Measurements from ENCODE around the gene CACNA2D4. TPM values are rescaled to one million over a fixed set of nuclear protein-coding genes. Genes with fewer than 3 reads are reported as not detected.
A peak's percentile ranks its signal among the peaks of the same experiment; 100 is the strongest.

CACNA2D4 gene
- total and polyA plus RNA-seq, 4 donors = 0.82 to 2.8 (median 1.3) TPM

DNA sequence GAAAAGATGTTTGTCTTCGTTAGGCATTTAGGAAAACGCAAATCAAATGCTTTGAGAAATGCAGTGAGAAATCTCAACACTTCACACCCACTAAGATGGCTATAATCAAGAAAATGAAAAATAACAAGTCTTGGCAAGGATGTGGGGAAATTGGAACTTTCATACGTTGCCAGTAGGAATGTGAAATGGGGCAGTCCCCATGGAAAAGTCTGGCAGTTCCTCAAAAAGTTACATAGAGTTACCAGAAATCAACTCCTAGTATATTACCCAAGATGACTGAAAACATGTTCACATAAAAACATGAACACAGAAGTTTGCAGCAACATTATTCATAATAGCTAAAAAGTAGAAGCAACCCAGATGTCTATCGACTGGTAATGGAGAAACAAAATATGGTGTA is 139.5 kb downstream of the CACNA2D4 start:
- 88% methylated on average over 4 of the region's 4 CpGs for WGBS
- peak overlapping the region in 1 of 2 donors; percentile 49 for H3K27ac ChIP-seq (ENCODE audit: low read depth in 1 of 2, low read length in 2 of 2)
- DNase-seq (ENCODE audit: low spot score) = no peak

DNA sequence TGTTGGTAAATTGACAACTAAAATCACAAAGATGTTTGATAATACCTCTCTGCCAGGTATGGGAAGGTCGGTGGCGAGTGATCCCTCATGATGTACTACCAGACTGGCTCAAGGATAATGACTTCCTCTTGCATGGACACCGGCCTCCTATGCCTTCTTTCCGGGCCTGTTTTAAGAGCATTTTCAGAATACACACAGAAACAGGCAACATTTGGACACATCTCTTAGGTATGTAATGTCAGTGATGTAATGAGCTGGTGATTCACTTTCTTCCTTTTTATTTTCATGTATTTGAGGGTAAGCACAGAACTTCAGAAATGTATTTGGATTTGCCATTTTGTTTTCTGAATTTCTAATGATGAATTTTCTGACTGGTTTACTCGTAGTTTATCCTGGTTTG is 140.7 kb downstream of the CACNA2D4 start:
- Histone ChIP-seq H3K4me1 (ENCODE audit: control insufficient read depth in 4 of 4, insufficient read depth in 4 of 4, low read length in 3 of 4) (peaks cover 1 to 10% (median 5%) of the 10 kb centered on the region in 4 donors), H3K36me3 (ENCODE audit: control insufficient read depth in 4 of 4, insufficient read depth in 3 of 4, low read depth in 1 of 4, low read length in 3 of 4) (peaks cover 4 to 26% (median 10%) of the 10 kb centered on the region in 4 donors)
- TF ChIP-seq, protein P1, sequence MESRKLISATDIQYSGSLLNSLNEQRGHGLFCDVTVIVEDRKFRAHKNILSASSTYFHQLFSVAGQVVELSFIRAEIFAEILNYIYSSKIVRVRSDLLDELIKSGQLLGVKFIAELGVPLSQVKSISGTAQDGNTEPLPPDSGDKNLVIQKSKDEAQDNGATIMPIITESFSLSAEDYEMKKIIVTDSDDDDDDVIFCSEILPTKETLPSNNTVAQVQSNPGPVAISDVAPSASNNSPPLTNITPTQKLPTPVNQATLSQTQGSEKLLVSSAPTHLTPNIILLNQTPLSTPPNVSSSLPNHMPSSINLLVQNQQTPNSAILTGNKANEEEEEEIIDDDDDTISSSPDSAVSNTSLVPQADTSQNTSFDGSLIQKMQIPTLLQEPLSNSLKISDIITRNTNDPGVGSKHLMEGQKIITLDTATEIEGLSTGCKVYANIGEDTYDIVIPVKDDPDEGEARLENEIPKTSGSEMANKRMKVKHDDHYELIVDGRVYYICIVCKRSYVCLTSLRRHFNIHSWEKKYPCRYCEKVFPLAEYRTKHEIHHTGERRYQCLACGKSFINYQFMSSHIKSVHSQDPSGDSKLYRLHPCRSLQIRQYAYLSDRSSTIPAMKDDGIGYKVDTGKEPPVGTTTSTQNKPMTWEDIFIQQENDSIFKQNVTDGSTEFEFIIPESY (IDR thresholded peaks at IDR 0.05) = no peak
- TF ChIP-seq RAD21 (IDR thresholded peaks at IDR 0.05) (no peak), HNF4G (IDR thresholded peaks at IDR 0.05) (no peak), RXRA (IDR thresholded peaks at IDR 0.05) (no peak), FOXA2 (IDR thresholded peaks at IDR 0.05) (no peak), GABPA (IDR thresholded peaks at IDR 0.05 in 1 of 2, conservative IDR thresholded peaks at IDR 0.05 in 1 of 2) (no peak), FOXA1 (IDR thresholded peaks at IDR 0.05) (no peak), YY1 (IDR thresholded peaks at IDR 0.05) (no peak)
- TF ChIP-seq, protein P2, sequence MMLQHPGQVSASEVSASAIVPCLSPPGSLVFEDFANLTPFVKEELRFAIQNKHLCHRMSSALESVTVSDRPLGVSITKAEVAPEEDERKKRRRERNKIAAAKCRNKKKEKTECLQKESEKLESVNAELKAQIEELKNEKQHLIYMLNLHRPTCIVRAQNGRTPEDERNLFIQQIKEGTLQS (IDR thresholded peaks at IDR 0.05) = no peak
- TF ChIP-seq, protein P3, sequence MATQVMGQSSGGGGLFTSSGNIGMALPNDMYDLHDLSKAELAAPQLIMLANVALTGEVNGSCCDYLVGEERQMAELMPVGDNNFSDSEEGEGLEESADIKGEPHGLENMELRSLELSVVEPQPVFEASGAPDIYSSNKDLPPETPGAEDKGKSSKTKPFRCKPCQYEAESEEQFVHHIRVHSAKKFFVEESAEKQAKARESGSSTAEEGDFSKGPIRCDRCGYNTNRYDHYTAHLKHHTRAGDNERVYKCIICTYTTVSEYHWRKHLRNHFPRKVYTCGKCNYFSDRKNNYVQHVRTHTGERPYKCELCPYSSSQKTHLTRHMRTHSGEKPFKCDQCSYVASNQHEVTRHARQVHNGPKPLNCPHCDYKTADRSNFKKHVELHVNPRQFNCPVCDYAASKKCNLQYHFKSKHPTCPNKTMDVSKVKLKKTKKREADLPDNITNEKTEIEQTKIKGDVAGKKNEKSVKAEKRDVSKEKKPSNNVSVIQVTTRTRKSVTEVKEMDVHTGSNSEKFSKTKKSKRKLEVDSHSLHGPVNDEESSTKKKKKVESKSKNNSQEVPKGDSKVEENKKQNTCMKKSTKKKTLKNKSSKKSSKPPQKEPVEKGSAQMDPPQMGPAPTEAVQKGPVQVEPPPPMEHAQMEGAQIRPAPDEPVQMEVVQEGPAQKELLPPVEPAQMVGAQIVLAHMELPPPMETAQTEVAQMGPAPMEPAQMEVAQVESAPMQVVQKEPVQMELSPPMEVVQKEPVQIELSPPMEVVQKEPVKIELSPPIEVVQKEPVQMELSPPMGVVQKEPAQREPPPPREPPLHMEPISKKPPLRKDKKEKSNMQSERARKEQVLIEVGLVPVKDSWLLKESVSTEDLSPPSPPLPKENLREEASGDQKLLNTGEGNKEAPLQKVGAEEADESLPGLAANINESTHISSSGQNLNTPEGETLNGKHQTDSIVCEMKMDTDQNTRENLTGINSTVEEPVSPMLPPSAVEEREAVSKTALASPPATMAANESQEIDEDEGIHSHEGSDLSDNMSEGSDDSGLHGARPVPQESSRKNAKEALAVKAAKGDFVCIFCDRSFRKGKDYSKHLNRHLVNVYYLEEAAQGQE (IDR thresholded peaks at IDR 0.05) = no peak
- TF ChIP-seq, protein P4, sequence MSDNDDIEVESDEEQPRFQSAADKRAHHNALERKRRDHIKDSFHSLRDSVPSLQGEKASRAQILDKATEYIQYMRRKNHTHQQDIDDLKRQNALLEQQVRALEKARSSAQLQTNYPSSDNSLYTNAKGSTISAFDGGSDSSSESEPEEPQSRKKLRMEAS (IDR thresholded peaks at IDR 0.05) = no peak
- TF ChIP-seq, protein P5, sequence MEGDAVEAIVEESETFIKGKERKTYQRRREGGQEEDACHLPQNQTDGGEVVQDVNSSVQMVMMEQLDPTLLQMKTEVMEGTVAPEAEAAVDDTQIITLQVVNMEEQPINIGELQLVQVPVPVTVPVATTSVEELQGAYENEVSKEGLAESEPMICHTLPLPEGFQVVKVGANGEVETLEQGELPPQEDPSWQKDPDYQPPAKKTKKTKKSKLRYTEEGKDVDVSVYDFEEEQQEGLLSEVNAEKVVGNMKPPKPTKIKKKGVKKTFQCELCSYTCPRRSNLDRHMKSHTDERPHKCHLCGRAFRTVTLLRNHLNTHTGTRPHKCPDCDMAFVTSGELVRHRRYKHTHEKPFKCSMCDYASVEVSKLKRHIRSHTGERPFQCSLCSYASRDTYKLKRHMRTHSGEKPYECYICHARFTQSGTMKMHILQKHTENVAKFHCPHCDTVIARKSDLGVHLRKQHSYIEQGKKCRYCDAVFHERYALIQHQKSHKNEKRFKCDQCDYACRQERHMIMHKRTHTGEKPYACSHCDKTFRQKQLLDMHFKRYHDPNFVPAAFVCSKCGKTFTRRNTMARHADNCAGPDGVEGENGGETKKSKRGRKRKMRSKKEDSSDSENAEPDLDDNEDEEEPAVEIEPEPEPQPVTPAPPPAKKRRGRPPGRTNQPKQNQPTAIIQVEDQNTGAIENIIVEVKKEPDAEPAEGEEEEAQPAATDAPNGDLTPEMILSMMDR (IDR thresholded peaks at IDR 0.05; ENCODE audit: low read depth, low read length, missing input control) = no peak

More for the DNA sequence above, 139.5 kb downstream of the CACNA2D4 start:
- H3K4me3 ChIP-seq (ENCODE audit: low read depth in 1 of 3, low read length in 3 of 3) = no peak overlapping the region
- H3K9ac ChIP-seq (ENCODE audit: low read depth in 1 of 2, low read length in 2 of 2) = no peak overlapping the region
- peaks cover 0 to 12% (median 4%) of the 10 kb centered on the region in 4 donors for H3K4me1 ChIP-seq (ENCODE audit: control insufficient read depth in 4 of 4, insufficient read depth in 4 of 4, low read length in 3 of 4)
- H3K36me3 ChIP-seq (ENCODE audit: control insufficient read depth in 4 of 4, insufficient read depth in 3 of 4, low read depth in 1 of 4, low read length in 3 of 4) = peaks cover 4 to 21% (median 11%) of the 10 kb centered on the region in 4 donors
- TF ChIP-seq FOXA2 (IDR thresholded peaks at IDR 0.05) = no peak
- TF ChIP-seq, protein P4 (IDR thresholded peaks at IDR 0.05) = no peak
- no peak for TF ChIP-seq HNF4G (IDR thresholded peaks at IDR 0.05)
- no peak for TF ChIP-seq HNF4A (conservative IDR thresholded peaks at IDR 0.05)
- TF ChIP-seq, protein P3 (IDR thresholded peaks at IDR 0.05) = no peak
- no peaks in the 10 kb centered on the region for H3K27me3 ChIP-seq (ENCODE audit: control insufficient read depth in 4 of 4, insufficient read depth in 4 of 4, low read length in 3 of 4)
- H3K9me3 ChIP-seq (ENCODE audit: control insufficient read depth in 4 of 4, low read length in 3 of 4) = no peaks in the 10 kb centered on the region

More for the DNA sequence above, 140.7 kb downstream of the CACNA2D4 start:
- no peak overlapping the region for H3K27ac ChIP-seq (ENCODE audit: low read depth in 1 of 2, low read length in 2 of 2)
- no peaks in the 10 kb centered on the region for H3K27me3 ChIP-seq (ENCODE audit: control insufficient read depth in 4 of 4, insufficient read depth in 4 of 4, low read length in 3 of 4)
- no peak overlapping the region for H3K9ac ChIP-seq (ENCODE audit: low read depth in 1 of 2, low read length in 2 of 2)
- H3K9me3 ChIP-seq (ENCODE audit: control insufficient read depth in 4 of 4, low read length in 3 of 4) = no peaks in the 10 kb centered on the region
- H3K4me3 ChIP-seq (ENCODE audit: low read depth in 1 of 3, low read length in 3 of 3) = no peak overlapping the region
- no peak for DNase-seq (ENCODE audit: low spot score)
- WGBS = 96% methylated on average over 5 of the region's 5 CpGs
